Adipocyte (in vitro differentiated cells): ENCODE measurements around the gene MED15.

ENCODE experiments used
- DNase-seq: peaks from one replicate; pipeline ENCODE4 v3.0.0-alpha.2; 2015; ENCODE audit warnings: low read depth
- H3K27me3 ChIP-seq: replicated peaks from 2 replicates; pipeline ENCODE4 v1.7.0; 2013; ENCODE audit warnings: mild to moderate bottlenecking, low read length, moderate library complexity; ENCODE audit not compliant: control insufficient read depth, insufficient read depth
- H3K36me3 ChIP-seq: 2 replicates; pipeline ENCODE4 v1.7.0; 2013; ENCODE audit warnings: low read length, mild to moderate bottlenecking, moderate library complexity; ENCODE audit not compliant: control insufficient read depth, insufficient read depth, severe bottlenecking
- H3K4me1 ChIP-seq: 2 replicates; pipeline ENCODE4 v1.7.0; 2013; ENCODE audit warnings: mild to moderate bottlenecking, low read length, moderate library complexity; ENCODE audit not compliant: control insufficient read depth, insufficient read depth
- H3K4me3 ChIP-seq: 2 replicates; pipeline ENCODE4 v1.7.0; 2013; ENCODE audit warnings: mild to moderate bottlenecking, low read length, moderate library complexity
- H3K9ac ChIP-seq: 2 replicates; pipeline ENCODE4 v1.7.0; 2013; ENCODE audit warnings: mild to moderate bottlenecking, low read length, moderate library complexity
- H3K9me3 ChIP-seq: 2 replicates; pipeline ENCODE4 v1.7.0; 2013; ENCODE audit warnings: mild to moderate bottlenecking, low read length, moderate library complexity; ENCODE audit not compliant: control insufficient read depth

MED15 gene

DNA sequence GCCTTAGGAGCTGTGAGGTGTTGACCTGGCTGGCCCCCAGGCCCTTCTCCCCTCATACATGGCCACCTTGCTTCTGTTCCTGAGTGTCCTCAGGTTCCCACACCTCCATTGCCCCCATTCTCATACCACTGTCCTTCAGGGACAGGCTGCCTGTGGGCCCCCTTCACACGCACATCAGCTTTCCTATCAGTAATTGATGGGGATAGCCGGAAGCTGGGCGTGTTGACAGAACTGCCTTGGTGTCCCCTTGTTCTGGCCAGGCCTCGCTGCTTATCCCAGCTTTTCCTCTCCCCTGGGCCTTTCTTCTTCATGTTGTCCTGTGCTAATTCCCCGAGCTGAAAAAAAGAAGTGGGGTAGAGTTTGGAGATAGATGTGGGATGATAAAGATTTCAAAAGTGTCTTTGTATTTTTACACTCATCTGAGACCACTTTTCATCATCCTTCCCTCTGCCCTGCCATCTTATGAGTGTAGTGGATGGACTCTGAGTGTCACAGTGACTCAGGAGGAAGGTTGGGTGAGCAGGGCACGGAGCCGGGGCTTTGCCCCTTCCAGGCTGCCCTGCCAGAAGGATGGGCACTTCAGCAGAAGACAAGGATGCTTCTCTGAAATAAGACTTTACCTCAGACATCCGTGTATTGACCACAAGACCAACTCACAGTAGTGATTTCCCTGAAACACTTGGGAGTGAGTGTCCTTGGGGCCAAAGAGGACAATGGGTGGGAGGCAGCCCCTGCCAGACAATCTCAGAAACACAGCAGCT, 42.8 kb downstream of the MED15 start:
- no peaks in the 10 kb centered on the region for H3K27me3 ChIP-seq

GRCh38 chr22:20550851-20551744, 43.7 kb downstream of the MED15 start:
- peak overlapping the region; percentile 26 for H3K4me3 ChIP-seq
- peak overlapping the region; percentile 84 for H3K9ac ChIP-seq
- no peaks in the 10 kb centered on the region for H3K27me3 ChIP-seq
- H3K36me3 ChIP-seq = peaks cover 31% of the 10 kb centered on the region
- peaks cover 60% of the 10 kb centered on the region for H3K4me1 ChIP-seq
- H3K9me3 ChIP-seq = no peaks in the 10 kb centered on the region
- DNase-seq = peak; percentile 63

More for the DNA sequence above, 42.8 kb downstream of the MED15 start:
- Histone ChIP-seq H3K9ac (peak overlapping the region; percentile 84), H3K4me1 (peaks cover 67% of the 10 kb centered on the region), H3K36me3 (peaks cover 28% of the 10 kb centered on the region), H3K9me3 (no peaks in the 10 kb centered on the region), H3K4me3 (peak overlapping the region; percentile 26)
- no peak for DNase-seq

GRCh38 chr22:20551805-20552442, 44.5 kb downstream of the MED15 start:
- H3K4me3 ChIP-seq = peak overlapping the region; percentile 26
- H3K36me3 ChIP-seq = peaks cover 39% of the 10 kb centered on the region
- no peaks in the 10 kb centered on the region for H3K9me3 ChIP-seq
- H3K27me3 ChIP-seq = no peaks in the 10 kb centered on the region
- H3K4me1 ChIP-seq = peaks cover 52% of the 10 kb centered on the region
- no peak for DNase-seq
- H3K9ac ChIP-seq = peak overlapping the region; percentile 84

GRCh38 chr22:20552443-20553401, 45.3 kb downstream of the MED15 start:
- no peak for DNase-seq
- Histone ChIP-seq H3K27me3 (no peaks in the 10 kb centered on the region), H3K4me1 (peaks cover 55% of the 10 kb centered on the region), H3K36me3 (peaks cover 45% of the 10 kb centered on the region), H3K4me3 (peak overlapping the region; percentile 40), H3K9me3 (no peaks in the 10 kb centered on the region), H3K9ac (peak overlapping the region; percentile 84)

DNA sequence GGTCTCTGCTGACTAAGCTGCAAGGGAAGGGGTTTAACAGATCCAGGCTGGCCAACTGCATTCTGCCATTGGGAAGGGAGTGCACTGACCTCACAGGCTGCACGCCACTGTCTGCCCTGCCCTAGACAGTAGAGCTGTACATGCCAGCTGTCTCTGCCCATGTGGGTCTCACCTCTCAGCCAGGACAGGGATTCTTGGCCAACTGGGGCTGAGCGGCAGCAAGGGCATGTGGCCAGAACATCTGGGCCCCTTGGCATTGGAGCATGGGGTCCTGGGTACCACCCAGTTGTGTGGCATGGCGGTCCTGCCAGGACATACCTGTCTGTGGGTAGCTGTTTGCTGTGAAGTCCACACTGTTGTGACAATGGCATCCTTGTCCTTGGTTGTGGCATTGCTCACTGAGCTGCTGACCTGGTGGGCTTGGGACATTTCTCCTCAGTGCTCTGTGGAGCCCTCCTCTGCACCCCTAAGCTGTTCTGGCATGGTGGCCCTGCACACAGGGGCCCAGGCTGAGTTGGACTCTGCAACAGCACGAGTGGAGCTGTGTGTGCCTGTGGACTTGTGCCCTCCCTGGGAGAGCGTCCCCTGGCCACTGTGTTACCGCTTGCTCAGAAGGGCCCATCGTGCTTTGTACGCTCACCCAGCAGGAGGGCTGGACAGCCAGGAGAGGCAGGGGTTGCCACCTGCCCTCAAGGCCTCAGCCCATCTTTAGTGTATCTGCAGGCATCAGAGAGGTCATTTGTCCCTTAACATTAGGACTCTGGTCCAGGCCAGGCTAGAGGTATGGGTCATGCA, 46.7 kb downstream of the MED15 start:
- H3K36me3 ChIP-seq = peaks cover 58% of the 10 kb centered on the region

GRCh38 chr22:20554824-20555223, 47.4 kb downstream of the MED15 start:
- Histone ChIP-seq H3K9me3 (peaks cover 4% of the 10 kb centered on the region), H3K4me3 (no peak overlapping the region), H3K9ac (no peak overlapping the region), H3K36me3 (peaks cover 64% of the 10 kb centered on the region), H3K27me3 (no peaks in the 10 kb centered on the region), H3K4me1 (peaks cover 48% of the 10 kb centered on the region)
- no peak for DNase-seq

More for the DNA sequence above, 46.7 kb downstream of the MED15 start:
- H3K4me1 ChIP-seq = peaks cover 55% of the 10 kb centered on the region
- peak overlapping the region; percentile 84 for H3K9ac ChIP-seq
- DNase-seq = no peak
- H3K4me3 ChIP-seq = peak overlapping the region; percentile 4
- H3K27me3 ChIP-seq = no peaks in the 10 kb centered on the region
- H3K9me3 ChIP-seq = no peaks in the 10 kb centered on the region

DNA sequence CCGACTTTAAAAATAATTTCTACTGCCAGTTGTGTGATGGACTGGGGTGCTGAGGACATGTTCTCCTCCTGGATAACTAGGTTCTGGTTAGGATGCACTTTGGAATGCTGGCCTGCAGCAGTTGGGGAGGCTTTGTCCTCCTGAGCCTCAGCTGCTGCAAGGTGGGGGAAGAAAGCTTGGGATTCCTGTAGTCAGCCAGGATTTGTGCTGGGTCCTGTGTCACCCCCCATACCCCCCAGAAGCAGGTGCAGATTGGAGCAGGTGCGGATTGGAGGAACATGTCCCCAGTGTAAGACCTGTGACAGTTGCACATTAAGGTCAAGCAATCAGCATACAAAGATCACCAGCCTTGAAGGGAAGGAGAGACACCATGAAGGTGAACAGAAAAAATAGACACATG, 51.1 kb downstream of the MED15 start:
- Histone ChIP-seq H3K27me3 (no peaks in the 10 kb centered on the region), H3K9ac (no peak overlapping the region), H3K4me3 (no peak overlapping the region), H3K36me3 (peaks cover 83% of the 10 kb centered on the region), H3K9me3 (peaks cover 4% of the 10 kb centered on the region), H3K4me1 (peaks cover 15% of the 10 kb centered on the region)
- no peak for DNase-seq

GRCh38 chr22:20559174-20559760, 51.9 kb downstream of the MED15 start:
- H3K4me1 ChIP-seq = peaks cover 11% of the 10 kb centered on the region
- H3K9ac ChIP-seq = no peak overlapping the region
- H3K36me3 ChIP-seq = peaks cover 77% of the 10 kb centered on the region
- no peak for DNase-seq
- peaks cover 4% of the 10 kb centered on the region for H3K9me3 ChIP-seq
- no peak overlapping the region for H3K4me3 ChIP-seq
- no peaks in the 10 kb centered on the region for H3K27me3 ChIP-seq

GRCh38 chr22:20560716-20561115, 53.3 kb downstream of the MED15 start:
- Histone ChIP-seq H3K9ac (no peak overlapping the region), H3K4me3 (no peak overlapping the region), H3K9me3 (peaks cover 4% of the 10 kb centered on the region), H3K4me1 (peaks cover 19% of the 10 kb centered on the region), H3K27me3 (no peaks in the 10 kb centered on the region), H3K36me3 (peaks cover 76% of the 10 kb centered on the region)
- no peak for DNase-seq
